Measurements from ENCODE around the gene GALK1.

The GALK1 gene

DNA sequence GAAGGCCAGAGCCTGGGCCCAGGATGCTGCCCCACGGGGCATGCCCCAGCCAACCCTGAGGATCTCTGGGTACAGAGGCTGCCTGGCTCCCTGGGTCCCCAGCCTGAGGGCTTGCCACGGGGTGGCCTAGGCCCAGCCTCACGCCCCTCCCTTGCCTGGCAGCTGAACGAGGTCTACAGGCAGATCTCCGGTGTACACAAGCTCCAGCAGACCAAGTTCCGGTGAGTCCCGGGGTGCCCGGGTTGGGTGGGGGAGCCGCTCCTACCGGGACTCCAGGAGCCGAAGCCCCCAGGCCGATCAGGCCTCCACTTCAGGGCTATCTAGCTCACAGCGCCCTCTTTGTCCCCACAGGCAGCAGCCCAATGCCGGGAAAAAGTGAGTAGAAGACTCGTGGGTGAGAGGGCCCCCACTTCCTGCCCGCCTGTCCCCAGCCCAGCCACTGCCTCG lies 24.3 kb downstream of the GALK1 start:
- no peaks in the 10 kb centered on the region for H4K20me1 ChIP-seq (ENCODE audit: insufficient read depth, low read length)
- no peaks in the 10 kb centered on the region for H3K36me3 ChIP-seq (ENCODE audit: insufficient read depth, low read length)
- H3K9ac ChIP-seq (ENCODE audit: low read length): no peak overlapping the region
- no peak for TF ChIP-seq EZH2 (IDR thresholded peaks at IDR 0.05; ENCODE audit: borderline replicate concordance, low read length)
- TF ChIP-seq, protein P1, sequence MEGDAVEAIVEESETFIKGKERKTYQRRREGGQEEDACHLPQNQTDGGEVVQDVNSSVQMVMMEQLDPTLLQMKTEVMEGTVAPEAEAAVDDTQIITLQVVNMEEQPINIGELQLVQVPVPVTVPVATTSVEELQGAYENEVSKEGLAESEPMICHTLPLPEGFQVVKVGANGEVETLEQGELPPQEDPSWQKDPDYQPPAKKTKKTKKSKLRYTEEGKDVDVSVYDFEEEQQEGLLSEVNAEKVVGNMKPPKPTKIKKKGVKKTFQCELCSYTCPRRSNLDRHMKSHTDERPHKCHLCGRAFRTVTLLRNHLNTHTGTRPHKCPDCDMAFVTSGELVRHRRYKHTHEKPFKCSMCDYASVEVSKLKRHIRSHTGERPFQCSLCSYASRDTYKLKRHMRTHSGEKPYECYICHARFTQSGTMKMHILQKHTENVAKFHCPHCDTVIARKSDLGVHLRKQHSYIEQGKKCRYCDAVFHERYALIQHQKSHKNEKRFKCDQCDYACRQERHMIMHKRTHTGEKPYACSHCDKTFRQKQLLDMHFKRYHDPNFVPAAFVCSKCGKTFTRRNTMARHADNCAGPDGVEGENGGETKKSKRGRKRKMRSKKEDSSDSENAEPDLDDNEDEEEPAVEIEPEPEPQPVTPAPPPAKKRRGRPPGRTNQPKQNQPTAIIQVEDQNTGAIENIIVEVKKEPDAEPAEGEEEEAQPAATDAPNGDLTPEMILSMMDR (IDR thresholded peaks at IDR 0.05; ENCODE audit: low read length): no peak
- H3K4me2 ChIP-seq (ENCODE audit: low read length): no peak overlapping the region
- H3K79me2 ChIP-seq (ENCODE audit: insufficient read depth, low read length): no peaks in the 10 kb centered on the region
- no peaks in the 10 kb centered on the region for H3K9me2 ChIP-seq (ENCODE audit: low read depth, low read length)
- H3K4me1 ChIP-seq (ENCODE audit: insufficient read depth, low read length, severe bottlenecking): peaks cover 10% of the 10 kb centered on the region
- H3K9me3 ChIP-seq (ENCODE audit: low read length): no peaks in the 10 kb centered on the region
- no peak overlapping the region for H3K4me3 ChIP-seq (ENCODE audit: low read depth, low read length, poor library complexity, severe bottlenecking)
- no peaks in the 10 kb centered on the region for H3F3A ChIP-seq (ENCODE audit: insufficient read depth, low read length)
- peaks cover 5% of the 10 kb centered on the region for H3K27me3 ChIP-seq (ENCODE audit: insufficient read depth, low read length)
- no peak overlapping the region for H2AFZ ChIP-seq (ENCODE audit: low read length)
- no peak overlapping the region for H3K27ac ChIP-seq (ENCODE audit: low read depth, low read length, poor library complexity, severe bottlenecking)

DNA sequence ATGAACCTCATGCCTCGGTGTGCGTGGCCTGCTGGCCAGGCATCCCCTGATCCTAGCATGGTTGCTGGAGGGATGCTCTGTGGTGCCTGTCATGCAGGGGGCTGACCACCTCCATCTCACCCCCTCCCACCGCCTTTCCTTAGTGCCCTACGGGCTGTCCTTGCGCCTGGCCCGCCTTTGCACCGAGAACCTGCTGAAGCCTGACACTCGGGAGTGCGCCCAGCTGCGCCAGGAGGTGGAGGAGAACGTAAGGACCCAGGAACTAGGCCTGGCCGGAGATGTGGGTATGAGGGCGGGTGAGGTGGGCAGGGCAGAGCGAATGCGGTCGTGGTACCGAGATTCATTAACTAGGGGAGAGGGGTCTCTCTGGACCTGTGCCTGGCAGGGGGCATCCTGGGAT lies 24.8 kb downstream of the GALK1 start:
- no peaks in the 10 kb centered on the region for H3K79me2 ChIP-seq (ENCODE audit: insufficient read depth, low read length)
- H4K20me1 ChIP-seq (ENCODE audit: insufficient read depth, low read length): no peaks in the 10 kb centered on the region
- H2AFZ ChIP-seq (ENCODE audit: low read length): no peak overlapping the region
- H3K27me3 ChIP-seq (ENCODE audit: insufficient read depth, low read length): peaks cover 5% of the 10 kb centered on the region
- H3K4me2 ChIP-seq (ENCODE audit: low read length): no peak overlapping the region
- H3K9me3 ChIP-seq (ENCODE audit: low read length): no peaks in the 10 kb centered on the region
- H3K9me2 ChIP-seq (ENCODE audit: low read depth, low read length): no peaks in the 10 kb centered on the region
- H3K4me1 ChIP-seq (ENCODE audit: insufficient read depth, low read length, severe bottlenecking): peaks cover 10% of the 10 kb centered on the region
- H3K4me3 ChIP-seq (ENCODE audit: low read depth, low read length, poor library complexity, severe bottlenecking): no peak overlapping the region
- H3K9ac ChIP-seq (ENCODE audit: low read length): no peak overlapping the region
- no peaks in the 10 kb centered on the region for H3F3A ChIP-seq (ENCODE audit: insufficient read depth, low read length)
- no peak for TF ChIP-seq EZH2 (IDR thresholded peaks at IDR 0.05; ENCODE audit: borderline replicate concordance, low read length)
- TF ChIP-seq, protein P1 (IDR thresholded peaks at IDR 0.05; ENCODE audit: low read length): no peak
- H3K36me3 ChIP-seq (ENCODE audit: insufficient read depth, low read length): no peaks in the 10 kb centered on the region
- H3K27ac ChIP-seq (ENCODE audit: low read depth, low read length, poor library complexity, severe bottlenecking): no peak overlapping the region

DNA sequence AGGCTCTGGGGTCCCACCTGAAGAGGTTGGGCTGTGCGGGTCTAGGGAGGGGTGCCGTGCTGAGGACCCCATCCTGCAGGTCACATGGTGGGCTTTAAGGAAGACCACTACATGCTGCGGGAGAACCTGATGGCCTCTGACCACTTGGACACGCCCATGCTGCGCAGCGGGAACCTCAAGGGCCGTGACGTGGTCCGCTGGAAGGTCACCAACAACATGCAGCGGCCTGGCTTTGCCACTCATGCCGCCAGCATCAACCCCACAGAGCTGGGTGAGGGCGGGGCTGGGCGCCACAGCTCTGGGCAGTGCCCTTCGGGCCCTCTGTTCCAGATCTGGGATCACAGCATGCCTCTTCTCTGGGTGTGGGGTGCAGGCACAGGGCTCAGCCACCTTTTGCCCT lies 25.2 kb downstream of the GALK1 start:
- no peaks in the 10 kb centered on the region for H3K9me2 ChIP-seq (ENCODE audit: low read depth, low read length)
- H3K4me2 ChIP-seq (ENCODE audit: low read length): no peak overlapping the region
- H3K27ac ChIP-seq (ENCODE audit: low read depth, low read length, poor library complexity, severe bottlenecking): no peak overlapping the region
- no peaks in the 10 kb centered on the region for H4K20me1 ChIP-seq (ENCODE audit: insufficient read depth, low read length)
- peaks cover 13% of the 10 kb centered on the region for H3K4me1 ChIP-seq (ENCODE audit: insufficient read depth, low read length, severe bottlenecking)
- TF ChIP-seq EZH2 (IDR thresholded peaks at IDR 0.05; ENCODE audit: borderline replicate concordance, low read length): no peak
- no peaks in the 10 kb centered on the region for H3F3A ChIP-seq (ENCODE audit: insufficient read depth, low read length)
- H3K9me3 ChIP-seq (ENCODE audit: low read length): no peaks in the 10 kb centered on the region
- H3K36me3 ChIP-seq (ENCODE audit: insufficient read depth, low read length): no peaks in the 10 kb centered on the region
- no peak overlapping the region for H3K4me3 ChIP-seq (ENCODE audit: low read depth, low read length, poor library complexity, severe bottlenecking)
- H2AFZ ChIP-seq (ENCODE audit: low read length): no peak overlapping the region
- H3K9ac ChIP-seq (ENCODE audit: low read length): no peak overlapping the region
- no peaks in the 10 kb centered on the region for H3K79me2 ChIP-seq (ENCODE audit: insufficient read depth, low read length)
- peaks cover 5% of the 10 kb centered on the region for H3K27me3 ChIP-seq (ENCODE audit: insufficient read depth, low read length)

DNA sequence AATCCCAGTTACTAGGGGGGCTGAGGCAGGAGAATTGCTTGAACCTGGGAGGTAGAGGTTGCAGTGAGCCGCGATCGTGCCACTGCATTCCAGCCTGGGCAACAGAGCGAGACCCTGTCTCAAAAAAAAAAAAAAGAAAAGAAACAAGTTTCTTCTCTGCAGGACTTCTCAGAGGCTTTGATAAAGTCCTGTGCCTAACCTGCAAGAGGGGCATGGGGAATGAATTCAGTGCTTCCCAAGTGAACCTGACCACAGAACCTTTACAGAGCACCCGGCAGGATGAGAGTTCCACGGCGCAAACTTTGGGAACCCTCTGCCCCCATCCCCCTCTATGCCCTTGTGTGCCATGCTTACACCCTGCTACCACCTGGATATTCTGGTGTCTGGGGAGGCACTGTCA lies 25.8 kb downstream of the GALK1 start:
- Histone ChIP-seq H3K4me1 (ENCODE audit: insufficient read depth, low read length, severe bottlenecking) (peaks cover 18% of the 10 kb centered on the region), H3K27ac (ENCODE audit: low read depth, low read length, poor library complexity, severe bottlenecking) (no peak overlapping the region), H3F3A (ENCODE audit: insufficient read depth, low read length) (no peaks in the 10 kb centered on the region), H4K20me1 (ENCODE audit: insufficient read depth, low read length) (no peaks in the 10 kb centered on the region), H3K9ac (ENCODE audit: low read length) (no peak overlapping the region), H2AFZ (ENCODE audit: low read length) (no peak overlapping the region), H3K4me2 (ENCODE audit: low read length) (no peak overlapping the region), H3K79me2 (ENCODE audit: insufficient read depth, low read length) (no peaks in the 10 kb centered on the region), H3K36me3 (ENCODE audit: insufficient read depth, low read length) (no peaks in the 10 kb centered on the region), H3K4me3 (ENCODE audit: low read depth, low read length, poor library complexity, severe bottlenecking) (no peak overlapping the region), H3K27me3 (ENCODE audit: insufficient read depth, low read length) (peaks cover 5% of the 10 kb centered on the region), H3K9me2 (ENCODE audit: low read depth, low read length) (no peaks in the 10 kb centered on the region), H3K9me3 (ENCODE audit: low read length) (no peaks in the 10 kb centered on the region)
- TF ChIP-seq, protein P1 (IDR thresholded peaks at IDR 0.05; ENCODE audit: low read length): no peak
- TF ChIP-seq EZH2 (IDR thresholded peaks at IDR 0.05; ENCODE audit: borderline replicate concordance, low read length): no peak
